HCT116 (cell line): ENCODE measurements around the gene SACM1L.

ENCODE experiments used
- CTCF ChIP-seq, 3 experiments: fragments of 200-600 bp in 1 of 3; sonication (generic) in 1 of 3; IDR thresholded peaks in 2 of 3; conservative IDR thresholded peaks in 1 of 3; 2 replicates each; pipeline ENCODE4 v1.5.1; 2012 to 2017; ENCODE audit warnings: low read depth in 2 of 3, low read length in 2 of 3, antibody characterized with exemption in 1 of 3, borderline replicate concordance in 1 of 3, control low read depth in 1 of 3, mild to moderate bottlenecking in 1 of 3, mixed read lengths in 1 of 3, mixed run types in 1 of 3, moderate library complexity in 1 of 3; ENCODE audit not compliant: insufficient read depth in 1 of 3
- ELF1 ChIP-seq: IDR thresholded peaks from 2 replicates; pipeline ENCODE4 v1.6.1; 2012; ENCODE audit warnings: low read depth, borderline replicate concordance
- MAX ChIP-seq: IDR thresholded peaks from 2 replicates; pipeline ENCODE4 v1.6.1; 2012
- POLR2A ChIP-seq: IDR thresholded peaks from 2 replicates; pipeline ENCODE4 v1.7.0; 2011; ENCODE audit warnings: borderline replicate concordance; ENCODE audit not compliant: insufficient read depth, insufficient read length; ENCODE audit errors: extremely low read depth
- RAD21 ChIP-seq: IDR thresholded peaks from 2 replicates; pipeline ENCODE4 v1.6.1; 2012; ENCODE audit warnings: low read depth, mild to moderate bottlenecking
- SP1 ChIP-seq: IDR thresholded peaks from 2 replicates; pipeline ENCODE4 v1.6.1; 2012; ENCODE audit warnings: low read depth

DNA sequence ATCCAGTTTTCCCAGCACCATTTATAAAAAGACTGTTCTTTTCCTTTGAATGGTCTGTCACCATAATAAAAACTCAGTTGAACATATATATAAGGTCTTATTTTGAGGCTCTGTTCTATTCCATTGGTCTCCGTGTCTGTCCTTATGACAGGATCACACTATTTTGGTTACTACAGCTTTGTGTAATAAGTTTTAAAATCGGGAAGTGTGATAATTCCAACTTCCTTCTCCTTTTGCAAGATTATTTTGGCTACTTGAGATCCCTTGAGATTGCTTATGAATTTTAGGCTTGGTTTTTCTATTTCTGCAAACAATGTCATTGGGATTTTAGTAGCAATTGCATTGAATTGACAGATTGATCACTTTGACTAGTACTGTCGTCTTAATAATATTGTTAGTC, 35.7 kb downstream of the SACM1L start:
- TF ChIP-seq RAD21, result no peak
- no peak for TF ChIP-seq CTCF (IDR thresholded peaks at IDR 0.05 in 2 of 3, conservative IDR thresholded peaks at IDR 0.05 in 1 of 3; ENCODE audit: borderline replicate concordance in 1 of 3, insufficient read depth in 1 of 3, low read depth in 2 of 3, low read length in 2 of 3)
- no peak for TF ChIP-seq POLR2A
- no peak for TF ChIP-seq SP1
- no peak for TF ChIP-seq ELF1
- no peak for TF ChIP-seq MAX
